Measurements from ENCODE around the gene PEAK1. TPM values are rescaled to one million over a fixed set of nuclear protein-coding genes. Genes with fewer than 3 reads are reported as not detected.

PEAK1 gene
- total and polyA plus RNA-seq, 4 donors: 8.6 to 147 (median 40.2) TPM

DNA sequence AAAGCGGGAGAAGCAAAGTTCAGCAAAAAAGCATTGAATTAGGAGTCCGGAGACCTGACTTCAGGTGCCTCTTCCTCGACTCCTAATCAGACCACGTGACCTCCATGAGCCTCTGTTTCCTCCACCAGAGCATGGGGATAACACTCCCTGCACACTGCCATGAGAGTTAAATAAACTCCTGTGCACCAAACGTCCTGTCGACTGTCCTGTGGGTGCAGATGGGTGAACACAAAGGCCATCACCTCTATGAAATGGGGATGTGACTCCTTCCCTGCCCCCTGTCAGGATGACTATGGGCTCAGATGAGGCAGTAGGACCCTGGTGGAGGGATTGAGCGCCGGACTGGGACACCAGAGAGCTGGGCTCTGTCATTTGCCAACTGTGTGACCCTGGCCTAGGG, 335.5 kb downstream of the PEAK1 start:
- no peak overlapping the region for H3K9ac ChIP-seq (ENCODE audit: insufficient read depth in 1 of 2, low read length in 2 of 2)
- H3K27ac ChIP-seq (ENCODE audit: low read depth in 1 of 2, low read length in 1 of 2): no peak overlapping the region
- DNase-seq (no peak), ATAC-seq (ENCODE audit: insufficient read depth, low FRiP score) (no peak)
- peaks cover 0 to 12% (median 0%) of the 10 kb centered on the region in 5 donors for H3K4me1 ChIP-seq (ENCODE audit: control insufficient read depth in 5 of 5, insufficient read depth in 5 of 5, low read length in 5 of 5)
- H3K36me3 ChIP-seq (ENCODE audit: control insufficient read depth in 4 of 4, insufficient read depth in 4 of 4, low read length in 4 of 4): no peaks in the 10 kb centered on the region
- no peak overlapping the region for H3K4me3 ChIP-seq
- H3K27me3 ChIP-seq (ENCODE audit: control insufficient read depth in 3 of 3, insufficient read depth in 3 of 3, low read length in 2 of 3): no peaks in the 10 kb centered on the region
- 92 to 94% methylated on average over 8 of the region's 8 CpGs for WGBS, 2 donors
- TF ChIP-seq, protein P1, sequence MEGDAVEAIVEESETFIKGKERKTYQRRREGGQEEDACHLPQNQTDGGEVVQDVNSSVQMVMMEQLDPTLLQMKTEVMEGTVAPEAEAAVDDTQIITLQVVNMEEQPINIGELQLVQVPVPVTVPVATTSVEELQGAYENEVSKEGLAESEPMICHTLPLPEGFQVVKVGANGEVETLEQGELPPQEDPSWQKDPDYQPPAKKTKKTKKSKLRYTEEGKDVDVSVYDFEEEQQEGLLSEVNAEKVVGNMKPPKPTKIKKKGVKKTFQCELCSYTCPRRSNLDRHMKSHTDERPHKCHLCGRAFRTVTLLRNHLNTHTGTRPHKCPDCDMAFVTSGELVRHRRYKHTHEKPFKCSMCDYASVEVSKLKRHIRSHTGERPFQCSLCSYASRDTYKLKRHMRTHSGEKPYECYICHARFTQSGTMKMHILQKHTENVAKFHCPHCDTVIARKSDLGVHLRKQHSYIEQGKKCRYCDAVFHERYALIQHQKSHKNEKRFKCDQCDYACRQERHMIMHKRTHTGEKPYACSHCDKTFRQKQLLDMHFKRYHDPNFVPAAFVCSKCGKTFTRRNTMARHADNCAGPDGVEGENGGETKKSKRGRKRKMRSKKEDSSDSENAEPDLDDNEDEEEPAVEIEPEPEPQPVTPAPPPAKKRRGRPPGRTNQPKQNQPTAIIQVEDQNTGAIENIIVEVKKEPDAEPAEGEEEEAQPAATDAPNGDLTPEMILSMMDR (IDR thresholded peaks at IDR 0.05; ENCODE audit: control extremely low read depth, extremely low read depth): no peak
- H3K9me3 ChIP-seq (ENCODE audit: control insufficient read depth in 4 of 4, insufficient read depth in 3 of 4, low read length in 3 of 4): no peaks in the 10 kb centered on the region

DNA sequence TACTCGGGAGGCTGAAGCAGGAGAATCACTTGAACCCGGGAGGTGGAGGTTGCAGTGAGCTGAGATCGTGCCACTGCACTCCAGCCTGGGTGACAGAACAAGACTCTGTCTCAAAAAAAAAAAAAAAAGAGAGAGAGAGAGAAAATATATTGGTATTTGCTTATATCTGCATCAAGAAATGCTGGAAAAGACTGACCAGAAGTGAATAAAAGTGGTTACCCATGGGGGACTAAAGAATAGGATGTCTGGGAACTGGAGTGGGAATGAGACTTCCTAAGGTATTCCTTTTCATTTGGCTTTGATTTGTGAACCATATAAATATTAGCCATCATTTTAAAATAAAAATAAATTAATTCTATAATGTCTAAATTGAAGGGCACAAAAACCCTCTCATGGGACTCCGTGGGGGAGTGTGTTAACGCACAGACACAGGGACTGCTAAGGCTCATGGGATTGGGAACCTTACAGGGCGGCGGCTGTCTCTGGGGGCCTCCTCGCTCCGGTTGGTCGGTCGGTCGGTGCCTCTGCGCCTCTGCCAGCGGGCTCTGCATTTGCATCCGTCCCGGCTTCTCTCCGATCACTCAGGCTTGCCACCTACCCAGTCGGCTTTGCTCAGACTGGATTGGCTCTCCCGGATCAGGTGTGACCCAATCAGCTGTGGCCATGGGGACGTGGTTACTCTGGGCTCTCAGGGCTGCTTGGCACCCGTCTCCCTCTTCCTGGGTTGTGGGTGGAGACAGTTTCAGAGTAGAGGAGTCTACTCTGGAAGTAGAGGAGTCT, 336.3 kb downstream of the PEAK1 start:
- peak overlapping the region in 1 of 2 donors; percentile 42 for H3K9ac ChIP-seq (ENCODE audit: insufficient read depth in 1 of 2, low read length in 2 of 2)
- WGBS, 2 donors: 11 to 16% methylated on average over 21 of the region's 21 CpGs
- no peak overlapping the region for H3K4me3 ChIP-seq

DNA sequence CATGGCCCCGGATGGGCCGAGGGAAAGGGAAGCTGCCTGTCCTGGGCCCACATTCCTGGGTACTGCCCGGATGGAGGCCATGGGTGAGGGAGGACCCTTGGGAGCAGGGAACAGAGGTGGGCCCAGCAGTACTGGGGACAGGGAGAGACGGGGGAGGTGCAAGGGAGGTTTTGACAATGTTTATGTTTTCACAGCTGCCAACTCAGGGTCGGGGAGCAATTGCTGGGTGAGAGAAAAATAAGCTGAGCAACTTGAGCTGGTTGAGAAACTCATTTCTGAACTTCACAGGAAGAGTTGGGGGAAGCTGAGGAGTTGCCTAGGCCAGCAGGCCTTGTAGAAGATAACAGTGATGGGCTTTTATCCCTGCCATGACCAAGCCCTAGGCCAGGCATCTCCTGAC, 337.9 kb downstream of the PEAK1 start:
- no peaks in the 10 kb centered on the region for H3K27me3 ChIP-seq (ENCODE audit: control insufficient read depth in 3 of 3, insufficient read depth in 3 of 3, low read length in 2 of 3)
- ATAC-seq (ENCODE audit: insufficient read depth, low FRiP score): no peak
- no peak overlapping the region for H3K27ac ChIP-seq (ENCODE audit: low read depth in 1 of 2, low read length in 1 of 2)
- 66 to 73% methylated on average over 5 of the region's 5 CpGs for WGBS, 2 donors
- H3K4me3 ChIP-seq: no peak overlapping the region
- no peaks in the 10 kb centered on the region for H3K36me3 ChIP-seq (ENCODE audit: control insufficient read depth in 4 of 4, insufficient read depth in 4 of 4, low read length in 4 of 4)
- H3K4me1 ChIP-seq (ENCODE audit: control insufficient read depth in 5 of 5, insufficient read depth in 5 of 5, low read length in 5 of 5): peaks cover 0 to 12% (median 0%) of the 10 kb centered on the region in 5 donors
- no peak overlapping the region for H3K9ac ChIP-seq (ENCODE audit: insufficient read depth in 1 of 2, low read length in 2 of 2)
- DNase-seq: no peak
- no peaks in the 10 kb centered on the region for H3K9me3 ChIP-seq (ENCODE audit: control insufficient read depth in 4 of 4, insufficient read depth in 3 of 4, low read length in 3 of 4)
- TF ChIP-seq, protein P1 (IDR thresholded peaks at IDR 0.05; ENCODE audit: control extremely low read depth, extremely low read depth): no peak

More for the DNA sequence above, 336.3 kb downstream of the PEAK1 start:
- Histone ChIP-seq H3K4me1 (ENCODE audit: control insufficient read depth in 5 of 5, insufficient read depth in 5 of 5, low read length in 5 of 5) (peaks cover 0 to 12% (median 0%) of the 10 kb centered on the region in 5 donors), H3K9me3 (ENCODE audit: control insufficient read depth in 4 of 4, insufficient read depth in 3 of 4, low read length in 3 of 4) (no peaks in the 10 kb centered on the region), H3K27ac (ENCODE audit: low read depth in 1 of 2, low read length in 1 of 2) (peak overlapping the region in 1 of 2 donors; percentile 13), H3K27me3 (ENCODE audit: control insufficient read depth in 3 of 3, insufficient read depth in 3 of 3, low read length in 2 of 3) (no peaks in the 10 kb centered on the region), H3K36me3 (ENCODE audit: control insufficient read depth in 4 of 4, insufficient read depth in 4 of 4, low read length in 4 of 4) (no peaks in the 10 kb centered on the region)
- peak; percentile 72 to 81 (median 74) for DNase-seq
- TF ChIP-seq, protein P1 (IDR thresholded peaks at IDR 0.05; ENCODE audit: control extremely low read depth, extremely low read depth): no peak
- ATAC-seq (ENCODE audit: insufficient read depth, low FRiP score): peak; percentile 94

All from lung (tissue), 12 donors.